ENCODE data around the gene HSD3B7.

Gene HSD3B7

DNA sequence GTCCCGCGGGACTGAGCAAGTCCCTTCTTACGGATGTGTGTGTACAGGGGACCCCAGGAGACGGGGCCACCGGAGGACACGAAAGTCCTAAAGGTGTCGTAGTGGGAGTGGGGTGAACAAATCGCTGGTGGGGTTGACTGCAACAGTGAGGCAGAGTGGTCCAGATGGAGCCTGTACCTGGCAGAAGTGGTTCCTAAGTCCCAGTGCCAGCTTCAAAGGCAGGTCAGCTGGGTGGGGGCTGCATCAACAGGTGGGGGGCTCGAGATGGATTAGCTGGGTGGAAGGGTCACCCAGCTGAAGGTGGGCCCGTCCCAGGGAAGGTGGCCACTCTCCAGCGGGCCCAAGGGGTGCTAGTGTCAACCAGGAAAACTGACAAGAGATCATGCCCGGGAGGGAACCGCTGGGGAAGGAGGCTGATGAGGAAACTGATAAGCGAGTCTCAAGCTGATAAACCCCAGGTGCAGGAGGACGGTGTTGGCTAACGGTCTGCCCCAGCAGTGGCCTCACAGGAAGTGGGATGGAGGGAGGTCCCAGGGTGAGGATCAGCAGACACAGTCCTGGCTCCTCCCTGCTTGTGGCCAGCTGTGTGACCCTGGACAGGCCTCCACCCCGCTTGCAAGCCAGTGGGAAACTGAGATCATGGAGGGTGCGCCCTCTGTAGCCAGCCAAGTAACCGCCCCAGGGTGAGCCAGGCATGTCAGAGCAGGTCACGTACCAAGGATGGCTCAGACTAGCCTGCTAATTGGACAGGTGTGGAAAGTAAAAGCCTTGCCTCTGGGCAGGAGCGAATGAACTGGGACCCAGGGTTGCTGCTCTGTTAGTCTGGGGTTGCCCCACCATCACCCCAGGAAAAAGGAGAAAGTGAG, 35.1 kb upstream of the HSD3B7 start:
- Histone ChIP-seq H3K27me3 (replicated peaks; ENCODE audit: control insufficient read depth, insufficient read depth, low read length) (no peaks in the 10 kb centered on the region), H3K4me3 (replicated peaks; ENCODE audit: low read depth, low read length) (peak overlapping the region; percentile 90), H3K36me3 (ENCODE audit: control insufficient read depth, insufficient read depth, low read length) (peaks cover 2% of the 10 kb centered on the region)
- peak; percentile 72 for DNase-seq (ENCODE audit: extremely low read depth, insufficient read length)
- peak; percentile 54 for TF ChIP-seq CTCF (IDR thresholded peaks at IDR 0.05; ENCODE audit: insufficient read depth, low read length, poor library complexity, severe bottlenecking)

DNA sequence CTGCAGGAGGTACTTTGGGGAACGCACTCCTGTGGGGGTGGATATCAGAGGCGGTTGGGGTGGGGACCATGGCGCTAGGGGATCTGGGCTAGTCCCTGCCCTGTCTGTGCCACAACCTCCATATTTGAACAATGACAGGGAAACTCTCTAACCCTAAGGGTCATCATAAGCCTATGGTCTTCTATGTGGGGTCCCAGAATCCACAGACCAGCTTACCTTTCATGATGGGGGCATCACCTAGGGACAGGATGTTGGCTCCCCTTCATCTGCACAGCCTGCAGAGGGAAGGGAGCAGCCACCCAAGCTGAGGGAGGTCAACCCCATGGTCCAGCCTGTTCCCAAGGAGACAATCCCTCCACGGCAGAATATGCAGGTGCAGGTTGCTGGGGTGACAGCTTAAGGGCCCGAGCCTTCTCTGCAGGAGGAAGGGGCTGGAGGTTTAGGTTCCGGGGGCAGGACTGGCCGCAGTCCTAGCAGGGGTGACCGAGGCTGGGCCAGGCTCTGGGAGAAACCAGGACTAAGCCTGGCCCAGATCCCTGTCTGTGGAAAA, 34.4 kb upstream of the HSD3B7 start:
- no peak for TF ChIP-seq CTCF (IDR thresholded peaks at IDR 0.05; ENCODE audit: insufficient read depth, low read length, poor library complexity, severe bottlenecking)
- Histone ChIP-seq H3K36me3 (ENCODE audit: control insufficient read depth, insufficient read depth, low read length) (peaks cover 2% of the 10 kb centered on the region), H3K4me3 (replicated peaks; ENCODE audit: low read depth, low read length) (peak overlapping the region; percentile 90), H3K27me3 (replicated peaks; ENCODE audit: control insufficient read depth, insufficient read depth, low read length) (no peaks in the 10 kb centered on the region)
- DNase-seq (ENCODE audit: extremely low read depth, insufficient read length) = no peak

DNA sequence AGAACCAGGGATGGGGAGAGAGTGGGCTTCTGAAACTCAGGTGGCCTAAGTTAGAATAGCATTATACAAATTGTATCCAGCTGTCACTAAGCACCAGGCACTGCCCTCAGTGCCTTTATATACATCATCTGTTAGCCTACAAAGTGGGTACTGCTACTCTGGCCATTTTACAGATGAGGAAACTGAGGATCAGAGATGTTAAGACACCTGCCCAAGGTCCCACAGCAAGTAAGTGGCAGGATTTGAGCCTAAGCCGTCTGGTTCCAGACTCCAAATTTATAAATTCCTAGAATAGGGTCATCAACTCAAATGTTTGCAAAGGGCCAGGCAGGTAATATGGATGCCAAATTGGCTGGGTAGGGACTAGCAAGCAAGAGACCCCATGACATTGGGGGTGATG, 33.8 kb upstream of the HSD3B7 start:
- no peak for DNase-seq (ENCODE audit: extremely low read depth, insufficient read length)
- Histone ChIP-seq H3K4me3 (replicated peaks; ENCODE audit: low read depth, low read length) (no peak overlapping the region), H3K36me3 (ENCODE audit: control insufficient read depth, insufficient read depth, low read length) (peaks cover 2% of the 10 kb centered on the region), H3K27me3 (replicated peaks; ENCODE audit: control insufficient read depth, insufficient read depth, low read length) (no peaks in the 10 kb centered on the region)
- no peak for TF ChIP-seq CTCF (IDR thresholded peaks at IDR 0.05; ENCODE audit: insufficient read depth, low read length, poor library complexity, severe bottlenecking)

DNA sequence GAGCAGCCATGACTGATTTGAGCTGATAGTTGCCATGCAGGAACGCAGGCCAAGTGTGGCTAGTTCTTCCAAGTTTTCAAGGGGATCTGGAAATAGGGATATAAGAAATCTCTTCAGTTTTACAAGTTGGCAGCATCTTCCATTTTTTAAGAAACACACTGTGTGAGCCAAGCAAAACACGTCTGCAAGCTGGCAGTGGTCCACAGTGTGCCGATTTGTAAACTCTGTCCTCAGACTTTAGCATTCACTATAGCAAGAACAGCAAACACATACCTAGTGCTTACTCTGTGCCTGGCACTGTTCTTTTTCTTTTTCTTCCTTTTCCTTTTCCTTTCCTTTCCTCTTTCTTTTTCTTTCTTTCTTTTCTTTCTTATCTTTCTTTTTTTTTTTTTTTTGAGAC, 33.3 kb upstream of the HSD3B7 start:
- no peak for DNase-seq (ENCODE audit: extremely low read depth, insufficient read length)
- Histone ChIP-seq H3K36me3 (ENCODE audit: control insufficient read depth, insufficient read depth, low read length) (peaks cover 2% of the 10 kb centered on the region), H3K27me3 (replicated peaks; ENCODE audit: control insufficient read depth, insufficient read depth, low read length) (no peaks in the 10 kb centered on the region), H3K4me3 (replicated peaks; ENCODE audit: low read depth, low read length) (no peak overlapping the region)
- no peak for TF ChIP-seq CTCF (IDR thresholded peaks at IDR 0.05; ENCODE audit: insufficient read depth, low read length, poor library complexity, severe bottlenecking)

DNA sequence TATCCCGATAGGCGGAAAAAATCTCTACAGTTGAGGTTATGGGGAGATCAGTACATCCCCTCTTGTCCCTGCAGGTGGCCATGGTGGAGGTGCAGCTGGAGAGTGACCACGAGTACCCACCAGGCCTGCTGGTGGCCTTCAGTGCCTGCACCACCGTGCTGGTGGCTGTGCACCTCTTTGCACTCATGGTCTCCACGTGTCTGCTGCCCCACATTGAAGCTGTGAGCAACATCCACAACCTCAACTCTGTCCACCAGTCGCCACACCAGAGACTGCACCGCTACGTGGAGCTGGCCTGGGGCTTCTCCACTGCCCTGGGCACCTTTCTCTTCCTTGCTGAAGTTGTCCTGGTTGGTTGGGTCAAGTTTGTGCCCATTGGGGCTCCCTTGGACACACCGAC, 31.9 kb upstream of the HSD3B7 start:
- Histone ChIP-seq H3K27me3 (replicated peaks; ENCODE audit: control insufficient read depth, insufficient read depth, low read length) (no peaks in the 10 kb centered on the region), H3K4me3 (replicated peaks; ENCODE audit: low read depth, low read length) (no peak overlapping the region), H3K36me3 (ENCODE audit: control insufficient read depth, insufficient read depth, low read length) (no peaks in the 10 kb centered on the region; the same call in 1 of the 2 replicates)
- no peak for DNase-seq (ENCODE audit: extremely low read depth, insufficient read length)
- TF ChIP-seq CTCF (IDR thresholded peaks at IDR 0.05; ENCODE audit: insufficient read depth, low read length, poor library complexity, severe bottlenecking) = no peak
